WTC11 (cell line): ENCODE results near the gene OR2V2.

ENCODE experiments used
- CREB1 ChIP-seq: sonication (generic); formaldehyde crosslinking; IDR thresholded peaks from 2 replicates; pipeline ENCODE4 v1.8.0; 2023; ENCODE audit warnings: mild to moderate bottlenecking, missing genetic modification reagents
- FOXP4 ChIP-seq: sonication (generic); formaldehyde crosslinking; IDR thresholded peaks from 2 replicates; pipeline ENCODE4 v1.8.0; 2022; ENCODE audit warnings: mild to moderate bottlenecking, missing genetic modification reagents
- SP1 ChIP-seq: sonication (generic); formaldehyde crosslinking; conservative IDR thresholded peaks from 2 replicates; pipeline ENCODE4 v1.8.1; 2022; ENCODE audit warnings: missing genetic modification reagents
- TF ChIP-seq, protein P1 (sequence below): fragments of 200-600 bp; IDR thresholded peaks from 2 replicates; pipeline ENCODE4 v1.8.0; 2022; ENCODE audit warnings: antibody characterized with exemption

GRCh38 chr5:181142054-181142453 lies 5.3 kb upstream of the OR2V2 start:
- TF ChIP-seq, protein P1, sequence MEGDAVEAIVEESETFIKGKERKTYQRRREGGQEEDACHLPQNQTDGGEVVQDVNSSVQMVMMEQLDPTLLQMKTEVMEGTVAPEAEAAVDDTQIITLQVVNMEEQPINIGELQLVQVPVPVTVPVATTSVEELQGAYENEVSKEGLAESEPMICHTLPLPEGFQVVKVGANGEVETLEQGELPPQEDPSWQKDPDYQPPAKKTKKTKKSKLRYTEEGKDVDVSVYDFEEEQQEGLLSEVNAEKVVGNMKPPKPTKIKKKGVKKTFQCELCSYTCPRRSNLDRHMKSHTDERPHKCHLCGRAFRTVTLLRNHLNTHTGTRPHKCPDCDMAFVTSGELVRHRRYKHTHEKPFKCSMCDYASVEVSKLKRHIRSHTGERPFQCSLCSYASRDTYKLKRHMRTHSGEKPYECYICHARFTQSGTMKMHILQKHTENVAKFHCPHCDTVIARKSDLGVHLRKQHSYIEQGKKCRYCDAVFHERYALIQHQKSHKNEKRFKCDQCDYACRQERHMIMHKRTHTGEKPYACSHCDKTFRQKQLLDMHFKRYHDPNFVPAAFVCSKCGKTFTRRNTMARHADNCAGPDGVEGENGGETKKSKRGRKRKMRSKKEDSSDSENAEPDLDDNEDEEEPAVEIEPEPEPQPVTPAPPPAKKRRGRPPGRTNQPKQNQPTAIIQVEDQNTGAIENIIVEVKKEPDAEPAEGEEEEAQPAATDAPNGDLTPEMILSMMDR = no peak
- TF ChIP-seq FOXP4 (no peak), SP1 (CRISPR knock-in tag) (no peak), CREB1 (CRISPR knock-in tag) (no peak)
